ENCODE results near the gene ACTN1. TPM values are rescaled to one million over a fixed set of nuclear protein-coding genes. Genes with fewer than 3 reads are reported as not detected.

ACTN1 gene
- total RNA-seq, 2 experiments from 2014 or later: 31.9 to 35.1 TPM

Other genes with a start within 250 kb of the ACTN1 start
- 10 to 100 TPM; 81.7 to 82.2 TPM for gene ZFP36L1, start 186.2 kb downstream of the ACTN1 start, total RNA-seq
- 10 to 100 TPM; 44.6 to 48.9 TPM for gene DCAF5, start 173.8 kb upstream of the ACTN1 start, total RNA-seq
- 1 to 10 TPM; 5.2 to 5.8 TPM for gene EXD2, start 212.2 kb upstream of the ACTN1 start, total RNA-seq